ENCODE results near the gene TBC1D22A.

DNA sequence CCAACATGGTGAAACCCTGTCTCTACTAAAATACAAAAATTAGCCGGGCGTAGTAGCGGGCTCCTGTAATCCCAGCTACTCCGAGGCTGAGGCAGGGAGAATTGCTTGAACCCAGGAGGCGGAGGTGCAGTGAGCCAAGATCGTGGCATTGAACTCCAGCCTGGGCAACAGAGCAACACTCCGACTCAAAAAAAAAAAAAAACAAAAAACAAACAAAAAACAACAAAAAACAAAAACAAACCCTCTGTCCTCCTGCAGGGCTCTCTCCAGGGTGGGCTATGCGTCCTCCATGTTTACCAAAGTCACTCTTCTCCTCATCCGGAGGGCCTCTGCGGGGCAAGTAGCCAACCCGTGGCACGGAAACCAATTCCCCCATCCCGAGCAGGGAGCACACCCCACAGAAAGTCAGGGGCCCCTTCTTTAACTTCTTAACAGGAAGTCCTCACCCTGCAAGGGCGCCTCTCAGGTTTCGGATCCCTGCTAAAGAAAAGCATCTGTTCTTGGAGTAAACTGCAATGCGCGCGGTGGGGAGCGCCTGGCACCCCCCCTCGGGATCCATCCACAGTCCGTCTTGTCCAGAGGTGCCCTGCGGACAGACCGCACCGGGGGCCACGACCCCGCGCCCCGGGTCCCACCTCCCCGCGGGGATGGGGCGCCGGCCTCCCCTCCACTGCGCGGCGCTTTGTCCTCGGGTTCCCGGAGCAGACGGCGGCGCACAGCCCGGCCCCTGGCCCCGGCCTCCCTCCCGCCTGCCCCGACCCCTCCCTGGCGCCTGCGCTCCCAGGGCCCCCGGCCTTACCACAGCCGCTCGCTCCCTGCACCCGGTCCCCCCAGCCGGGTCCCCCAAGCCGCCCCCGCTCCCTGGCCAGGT is 25.1 kb upstream of the TBC1D22A start:
- TF ChIP-seq, protein P1, sequence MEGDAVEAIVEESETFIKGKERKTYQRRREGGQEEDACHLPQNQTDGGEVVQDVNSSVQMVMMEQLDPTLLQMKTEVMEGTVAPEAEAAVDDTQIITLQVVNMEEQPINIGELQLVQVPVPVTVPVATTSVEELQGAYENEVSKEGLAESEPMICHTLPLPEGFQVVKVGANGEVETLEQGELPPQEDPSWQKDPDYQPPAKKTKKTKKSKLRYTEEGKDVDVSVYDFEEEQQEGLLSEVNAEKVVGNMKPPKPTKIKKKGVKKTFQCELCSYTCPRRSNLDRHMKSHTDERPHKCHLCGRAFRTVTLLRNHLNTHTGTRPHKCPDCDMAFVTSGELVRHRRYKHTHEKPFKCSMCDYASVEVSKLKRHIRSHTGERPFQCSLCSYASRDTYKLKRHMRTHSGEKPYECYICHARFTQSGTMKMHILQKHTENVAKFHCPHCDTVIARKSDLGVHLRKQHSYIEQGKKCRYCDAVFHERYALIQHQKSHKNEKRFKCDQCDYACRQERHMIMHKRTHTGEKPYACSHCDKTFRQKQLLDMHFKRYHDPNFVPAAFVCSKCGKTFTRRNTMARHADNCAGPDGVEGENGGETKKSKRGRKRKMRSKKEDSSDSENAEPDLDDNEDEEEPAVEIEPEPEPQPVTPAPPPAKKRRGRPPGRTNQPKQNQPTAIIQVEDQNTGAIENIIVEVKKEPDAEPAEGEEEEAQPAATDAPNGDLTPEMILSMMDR (IDR thresholded peaks at IDR 0.05) = peak in 1 of 4 experiments; percentile 29
- TF ChIP-seq POLR2A (IDR thresholded peaks at IDR 0.05) = no peak

Data from gastroesophageal sphincter (tissue), 3 donors.